ENCODE data around the gene SLC22A23. TPM values are rescaled to one million over a fixed set of nuclear protein-coding genes. Genes with fewer than 3 reads are reported as not detected.

Gene SLC22A23
- total RNA-seq, 3 donors from 2014 or later = 61.5 to 160 (median 74.7) TPM

DNA sequence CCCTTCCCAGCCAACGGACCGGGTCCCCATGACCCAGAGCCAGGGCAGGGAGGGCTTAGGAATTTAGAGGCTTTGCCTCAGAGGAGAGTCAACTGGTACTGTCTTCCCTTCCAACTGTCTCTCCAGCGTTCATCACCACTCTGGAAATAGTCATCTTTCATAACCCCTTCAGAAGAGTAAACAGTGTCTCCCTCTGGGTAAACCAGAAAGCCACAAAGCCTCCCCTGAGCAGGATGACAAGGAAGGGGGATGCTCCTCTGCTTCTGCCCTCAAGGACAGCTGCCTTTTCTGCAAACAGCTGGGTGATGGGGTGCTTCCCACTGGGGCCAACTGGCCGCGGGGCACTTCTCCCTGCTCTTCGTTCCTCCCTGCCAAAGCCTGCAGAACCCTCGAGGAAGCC is 108.0 kb downstream of the SLC22A23 start:
- TF ChIP-seq, protein P1, sequence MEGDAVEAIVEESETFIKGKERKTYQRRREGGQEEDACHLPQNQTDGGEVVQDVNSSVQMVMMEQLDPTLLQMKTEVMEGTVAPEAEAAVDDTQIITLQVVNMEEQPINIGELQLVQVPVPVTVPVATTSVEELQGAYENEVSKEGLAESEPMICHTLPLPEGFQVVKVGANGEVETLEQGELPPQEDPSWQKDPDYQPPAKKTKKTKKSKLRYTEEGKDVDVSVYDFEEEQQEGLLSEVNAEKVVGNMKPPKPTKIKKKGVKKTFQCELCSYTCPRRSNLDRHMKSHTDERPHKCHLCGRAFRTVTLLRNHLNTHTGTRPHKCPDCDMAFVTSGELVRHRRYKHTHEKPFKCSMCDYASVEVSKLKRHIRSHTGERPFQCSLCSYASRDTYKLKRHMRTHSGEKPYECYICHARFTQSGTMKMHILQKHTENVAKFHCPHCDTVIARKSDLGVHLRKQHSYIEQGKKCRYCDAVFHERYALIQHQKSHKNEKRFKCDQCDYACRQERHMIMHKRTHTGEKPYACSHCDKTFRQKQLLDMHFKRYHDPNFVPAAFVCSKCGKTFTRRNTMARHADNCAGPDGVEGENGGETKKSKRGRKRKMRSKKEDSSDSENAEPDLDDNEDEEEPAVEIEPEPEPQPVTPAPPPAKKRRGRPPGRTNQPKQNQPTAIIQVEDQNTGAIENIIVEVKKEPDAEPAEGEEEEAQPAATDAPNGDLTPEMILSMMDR (IDR thresholded peaks at IDR 0.05) = no peak
- Histone ChIP-seq H3K4me3 (no peak overlapping the region), H3K4me1 (ENCODE audit: low read depth) (peaks cover 2% of the 10 kb centered on the region), H3K9me3 (no peaks in the 10 kb centered on the region), H3K36me3 (ENCODE audit: low read depth) (no peaks in the 10 kb centered on the region)
- ATAC-seq (no peak), DNase-seq (no peak)
- intact Hi-C loops (cut with DNase I, micrococcal nuclease) = no loop called here

DNA sequence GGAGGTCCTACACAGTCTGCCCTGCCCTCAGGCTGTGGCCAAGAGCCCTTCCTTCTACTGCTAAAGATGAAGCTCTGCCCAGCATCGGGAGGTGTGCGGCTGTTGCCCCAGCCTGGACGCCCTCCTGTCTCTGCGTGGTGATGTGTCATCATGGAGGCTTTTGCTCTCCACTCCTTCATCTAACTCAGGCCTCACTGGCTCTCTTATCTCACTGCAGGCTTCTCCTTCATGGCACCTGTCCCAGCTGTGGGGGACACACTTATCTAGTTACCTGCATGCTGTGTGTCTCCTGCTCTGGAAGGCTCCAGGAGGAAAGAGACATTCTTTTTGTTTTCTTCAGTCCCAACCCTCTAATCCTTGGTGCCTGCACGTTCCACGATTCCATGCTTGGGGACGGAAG is 109.0 kb downstream of the SLC22A23 start:
- TF ChIP-seq, protein P1 (IDR thresholded peaks at IDR 0.05) = no peak
- ATAC-seq = no peak
- H3K4me1 ChIP-seq (ENCODE audit: low read depth) = peaks cover 2% of the 10 kb centered on the region
- DNase-seq = no peak
- H3K36me3 ChIP-seq (ENCODE audit: low read depth) = no peaks in the 10 kb centered on the region
- H3K4me3 ChIP-seq = no peak overlapping the region
- no peaks in the 10 kb centered on the region for H3K9me3 ChIP-seq
- intact Hi-C loops (cut with DNase I, micrococcal nuclease) = no loop called here

DNA sequence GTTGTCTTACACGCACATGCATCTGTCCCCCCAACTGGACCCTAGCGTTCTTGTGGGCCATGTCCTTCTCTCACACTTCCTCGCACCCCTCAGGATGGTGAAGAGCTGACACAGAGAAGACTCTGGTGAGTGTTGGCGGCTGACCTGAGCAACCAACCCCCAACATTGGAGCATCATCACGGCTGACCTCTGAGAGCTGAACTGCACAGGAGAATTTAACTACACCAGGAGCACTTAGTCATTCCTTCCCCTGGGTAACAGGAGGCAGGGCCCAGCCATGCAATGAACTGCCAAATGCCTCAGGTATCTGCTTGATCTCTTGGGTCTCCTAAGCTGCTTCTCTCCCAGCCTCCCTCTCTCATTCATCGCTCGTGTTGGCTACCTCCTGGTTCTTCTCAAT is 109.6 kb downstream of the SLC22A23 start:
- ATAC-seq = no peak
- H3K4me1 ChIP-seq (ENCODE audit: low read depth) = peaks cover 2% of the 10 kb centered on the region
- no peak overlapping the region for H3K4me3 ChIP-seq
- no peak for DNase-seq
- no peaks in the 10 kb centered on the region for H3K36me3 ChIP-seq (ENCODE audit: low read depth)
- H3K9me3 ChIP-seq = no peaks in the 10 kb centered on the region
- TF ChIP-seq, protein P1 (IDR thresholded peaks at IDR 0.05) = no peak
- intact Hi-C loops (cut with DNase I, micrococcal nuclease) = no loop called here

DNA sequence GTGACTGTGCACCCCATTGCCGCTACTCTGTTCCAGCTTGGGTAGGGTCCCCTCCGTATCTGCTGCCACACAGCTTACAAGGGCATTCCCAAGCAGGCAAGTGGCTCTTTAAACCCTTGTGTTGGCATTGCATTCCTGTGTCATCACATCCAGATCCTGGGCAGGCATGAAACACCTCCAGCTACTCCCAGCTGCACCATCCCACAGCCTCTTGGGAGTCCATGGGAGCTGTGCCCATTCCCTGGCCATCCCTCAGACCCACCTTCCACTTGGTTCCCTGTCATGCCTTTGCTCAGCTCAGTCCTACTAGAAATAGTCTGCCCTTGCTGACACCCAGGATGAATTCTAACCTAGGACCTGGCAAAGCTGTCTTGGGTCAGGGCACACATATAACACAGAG is 110.4 kb downstream of the SLC22A23 start:
- H3K4me1 ChIP-seq (ENCODE audit: low read depth) = peaks cover 2% of the 10 kb centered on the region
- no peaks in the 10 kb centered on the region for H3K9me3 ChIP-seq
- TF ChIP-seq, protein P1 (IDR thresholded peaks at IDR 0.05) = no peak
- no peaks in the 10 kb centered on the region for H3K36me3 ChIP-seq (ENCODE audit: low read depth)
- H3K4me3 ChIP-seq = no peak overlapping the region
- ATAC-seq = no peak
- DNase-seq = no peak
- intact Hi-C loops (cut with DNase I, micrococcal nuclease) = no loop called here

DNA sequence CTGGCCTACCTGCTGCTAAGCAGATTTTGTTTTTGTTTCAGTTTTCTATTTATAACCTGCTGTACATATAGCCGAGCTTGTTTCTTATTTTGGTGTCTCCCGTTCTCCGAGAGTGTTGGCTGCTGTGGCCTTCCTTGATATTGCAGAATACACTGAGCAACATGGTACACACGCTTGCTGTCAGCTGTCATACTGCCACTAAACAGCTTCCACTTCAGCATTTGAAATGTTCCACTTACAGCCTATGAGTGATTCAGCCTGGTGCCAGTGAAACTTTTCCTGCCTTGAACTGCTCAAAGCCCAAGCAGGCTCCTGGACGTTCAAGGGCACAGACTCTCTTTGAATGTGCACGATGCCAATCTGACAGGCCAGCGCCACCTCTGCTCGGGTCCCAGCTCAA is 111.0 kb downstream of the SLC22A23 start:
- intact Hi-C loops (cut with DNase I, micrococcal nuclease) = no loop called here
- H3K4me1 ChIP-seq (ENCODE audit: low read depth) = peaks cover 2% of the 10 kb centered on the region
- no peak overlapping the region for H3K4me3 ChIP-seq
- DNase-seq = no peak
- no peaks in the 10 kb centered on the region for H3K36me3 ChIP-seq (ENCODE audit: low read depth)
- TF ChIP-seq, protein P1 (IDR thresholded peaks at IDR 0.05) = no peak
- peak; percentile 13 for ATAC-seq
- H3K9me3 ChIP-seq = no peaks in the 10 kb centered on the region

All from mucosa of descending colon (tissue), 3 donors.